ENCODE measurements around the gene CHST14. TPM values are rescaled to one million over a fixed set of nuclear protein-coding genes. Genes with fewer than 3 reads are reported as not detected.

Gene CHST14
- total and polyA plus RNA-seq, 2 of the 8 experiments (the other 6 are each of a cell fraction or from before 2014, with no cell fraction given), result 13.4 to 20.3 TPM

DNA sequence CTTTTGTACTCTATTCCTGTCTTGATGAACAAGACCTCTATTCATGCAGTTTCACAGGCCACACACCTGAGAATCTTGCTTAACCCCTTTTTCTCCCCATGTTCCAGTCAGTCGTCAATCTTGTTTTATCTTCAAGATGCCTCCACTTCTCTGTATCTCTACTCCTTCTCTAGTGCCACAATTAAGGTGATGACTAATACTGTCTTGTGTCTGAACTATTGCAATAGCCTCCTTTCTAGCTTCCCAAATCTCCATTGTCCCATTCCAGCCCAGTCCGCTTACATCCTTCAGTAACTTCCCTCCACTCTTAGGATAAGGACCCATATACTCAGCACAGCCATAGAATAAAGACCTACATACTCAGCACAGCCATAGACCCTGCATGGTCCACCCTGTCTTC, 24.7 kb downstream of the CHST14 start:
- peaks cover 0 to 2% of the 10 kb centered on the region in 2 experiments for H4K20me1 ChIP-seq (replicated peaks in 1 of 2; ENCODE audit: control insufficient read depth in 1 of 2, insufficient read depth in 2 of 2, low read length in 2 of 2)
- no peak overlapping the region for H2BK12ac ChIP-seq (ENCODE audit: low read depth, low read length)
- H3K4ac ChIP-seq (replicated peaks; ENCODE audit: insufficient read length, low read depth, low read length), result no peak overlapping the region
- no peak overlapping the region for H3K27ac ChIP-seq (ENCODE audit: low read depth, low read length)
- no peaks in the 10 kb centered on the region; a peak in 1 of 8 replicates for H3K36me3 ChIP-seq (ENCODE audit: control insufficient read depth in 2 of 4, insufficient read depth in 4 of 4, low read length in 3 of 4)
- no peaks in the 10 kb centered on the region for H3K9me3 ChIP-seq (ENCODE audit: insufficient read depth in 2 of 2, low read depth in 1 of 2, low read length in 1 of 2)
- no peak overlapping the region for H3K23ac ChIP-seq (ENCODE audit: insufficient read length)
- POLR2A ChIA-PET (ENCODE audit: partially characterized antibody), result no interaction called here
- H4K5ac ChIP-seq (ENCODE audit: insufficient read length, low read depth, low read length), result no peak overlapping the region
- 90% methylated on average over 2 of the region's 2 CpGs; no CpG with 5 or more reads in 1 of the 2 experiments for WGBS, 2 experiments (ENCODE audit: extremely low coverage in 1 of 2, insufficient coverage in 1 of 2, insufficient read length in 1 of 2, insufficient replicate concordance in 2 of 2, low coverage in 1 of 2, low lambda C conversion rate in 2 of 2, missing lambda C conversion rate in 1 of 2)
- CTCF ChIA-PET (ENCODE audit: partially characterized antibody), result interaction anchor here (1.2 to 1.6 kb wide), 2 partner anchors 10 to 12 kb away, joined by 4 to 5 read pairs; no protein-coding TSS in a partner anchor
- H3K4me3 ChIP-seq (ENCODE audit: extremely low read depth in 1 of 4, insufficient read depth in 2 of 4, low read depth in 3 of 4, low read length in 4 of 4), result no peak overlapping the region
- H2BK5ac ChIP-seq (ENCODE audit: low read depth, low read length), result no peak overlapping the region
- FAIRE-seq (no peak), DNase-seq (ENCODE audit: low read depth in 1 of 2, low spot score in 2 of 2) (no peak)
- no peak overlapping the region for H4K8ac ChIP-seq (ENCODE audit: extremely low read depth, insufficient read depth, low read length)
- no peak overlapping the region for H2AFZ ChIP-seq (ENCODE audit: low read length)
- no peak overlapping the region for H2BK15ac ChIP-seq (ENCODE audit: low read length)
- no peaks in the 10 kb centered on the region for H3K23me2 ChIP-seq (ENCODE audit: low read depth, low read length)
- no peak overlapping the region for H4K91ac ChIP-seq (replicated peaks; ENCODE audit: insufficient read length, low read length)
- H3K56ac ChIP-seq (replicated peaks; ENCODE audit: insufficient read length, low read depth, low read length), result no peak overlapping the region
- no peak overlapping the region for H3K18ac ChIP-seq (ENCODE audit: extremely low read depth, low read length)
- H3K9ac ChIP-seq (replicated peaks in 1 of 4; ENCODE audit: extremely low read depth in 1 of 4, low read depth in 3 of 4, low read length in 3 of 4), result no peak overlapping the region
- no peaks in the 10 kb centered on the region for H3K27me3 ChIP-seq (replicated peaks in 1 of 4; ENCODE audit: control insufficient read depth in 3 of 4, extremely low read depth in 1 of 4, insufficient read depth in 3 of 4, low read length in 3 of 4)
- H3K79me1 ChIP-seq (ENCODE audit: low read depth, low read length), result no peaks in the 10 kb centered on the region
- H2BK120ac ChIP-seq (replicated peaks; ENCODE audit: low read depth, low read length), result no peak overlapping the region
- no peak overlapping the region for H3K4me2 ChIP-seq (ENCODE audit: insufficient read depth in 1 of 2, low read depth in 2 of 2, low read length in 2 of 2)
- no peak overlapping the region for H3K14ac ChIP-seq (ENCODE audit: insufficient read length)
- no peak overlapping the region for H2BK20ac ChIP-seq (ENCODE audit: low read length)
- H3K4me1 ChIP-seq (replicated peaks in 1 of 4; ENCODE audit: control insufficient read depth in 3 of 4, insufficient read depth in 4 of 4, low read length in 3 of 4), result no peaks in the 10 kb centered on the region
- no peaks in the 10 kb centered on the region for H3K79me2 ChIP-seq (ENCODE audit: control insufficient read depth in 1 of 2, insufficient read depth in 2 of 2, low read length in 2 of 2)
- no peak overlapping the region for H2AK5ac ChIP-seq (ENCODE audit: low read depth, low read length)
- TF ChIP-seq E2F6 (IDR thresholded peaks at IDR 0.05), result no peak
- no peak for TF ChIP-seq NRF1 (IDR thresholded peaks at IDR 0.05; ENCODE audit: low read depth, low read length)
- no peak for TF ChIP-seq RBBP5 (IDR thresholded peaks at IDR 0.05; ENCODE audit: borderline replicate concordance, low read depth, low read length)
- no peak for TF ChIP-seq BRCA1 (IDR thresholded peaks at IDR 0.05; ENCODE audit: low read depth, low read length)
- no peak for TF ChIP-seq HDAC2 (IDR thresholded peaks at IDR 0.05; ENCODE audit: borderline replicate concordance in 1 of 2, low read depth in 2 of 2, low read length in 2 of 2)
- TF ChIP-seq CBX5 (IDR thresholded peaks at IDR 0.05; ENCODE audit: low read depth, low read length), result no peak
- no peak for TF ChIP-seq ATF3 (IDR thresholded peaks at IDR 0.05; ENCODE audit: insufficient read depth, low read depth, low read length)
- no peak for TF ChIP-seq NANOG (IDR thresholded peaks at IDR 0.05; ENCODE audit: insufficient read depth, low read depth, low read length, poor library complexity, severe bottlenecking)
- no peak for TF ChIP-seq BACH1 (IDR thresholded peaks at IDR 0.05; ENCODE audit: low read length)
- no peak for TF ChIP-seq CTBP2 (IDR thresholded peaks at IDR 0.05; ENCODE audit: borderline replicate concordance, insufficient read depth, insufficient read length, low read length)
